OCI-LY1 (cell line): ENCODE measurements around the gene RC3H2.

Experiments
- EZH2 ChIP-seq: fragments of 200-600 bp; sonication (generic), shearing (Covaris generic); IDR thresholded peaks from 2 replicates; pipeline ENCODE4 v1.8.0; 2017; ENCODE audit warnings: borderline replicate concordance, mixed run types, mild to moderate bottlenecking, antibody characterized with exemption, low read length, moderate library complexity, mixed read lengths
- TF ChIP-seq, protein P1 (sequence below): fragments of 200-600 bp; sonication (generic), shearing (Covaris generic); IDR thresholded peaks from 2 replicates; pipeline ENCODE4 v1.5.1; 2017; ENCODE audit warnings: mild to moderate bottlenecking, antibody characterized with exemption, low read length, moderate library complexity, mixed read lengths

GRCh38 chr9:122875523-122875922 lies 29.6 kb downstream of the RC3H2 start:
- TF ChIP-seq, protein P1, sequence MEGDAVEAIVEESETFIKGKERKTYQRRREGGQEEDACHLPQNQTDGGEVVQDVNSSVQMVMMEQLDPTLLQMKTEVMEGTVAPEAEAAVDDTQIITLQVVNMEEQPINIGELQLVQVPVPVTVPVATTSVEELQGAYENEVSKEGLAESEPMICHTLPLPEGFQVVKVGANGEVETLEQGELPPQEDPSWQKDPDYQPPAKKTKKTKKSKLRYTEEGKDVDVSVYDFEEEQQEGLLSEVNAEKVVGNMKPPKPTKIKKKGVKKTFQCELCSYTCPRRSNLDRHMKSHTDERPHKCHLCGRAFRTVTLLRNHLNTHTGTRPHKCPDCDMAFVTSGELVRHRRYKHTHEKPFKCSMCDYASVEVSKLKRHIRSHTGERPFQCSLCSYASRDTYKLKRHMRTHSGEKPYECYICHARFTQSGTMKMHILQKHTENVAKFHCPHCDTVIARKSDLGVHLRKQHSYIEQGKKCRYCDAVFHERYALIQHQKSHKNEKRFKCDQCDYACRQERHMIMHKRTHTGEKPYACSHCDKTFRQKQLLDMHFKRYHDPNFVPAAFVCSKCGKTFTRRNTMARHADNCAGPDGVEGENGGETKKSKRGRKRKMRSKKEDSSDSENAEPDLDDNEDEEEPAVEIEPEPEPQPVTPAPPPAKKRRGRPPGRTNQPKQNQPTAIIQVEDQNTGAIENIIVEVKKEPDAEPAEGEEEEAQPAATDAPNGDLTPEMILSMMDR, result no peak
- no peak for TF ChIP-seq EZH2
